GM19099 (cell line): ENCODE data around the gene SNU13.

Experiments
- POLR2A ChIP-seq: IDR thresholded peaks from 3 replicates; pipeline ENCODE4 v1.6.1; 2011; ENCODE audit warnings: low read depth; ENCODE audit not compliant: insufficient read length; ENCODE audit errors: extremely low read depth

Gene SNU13

DNA sequence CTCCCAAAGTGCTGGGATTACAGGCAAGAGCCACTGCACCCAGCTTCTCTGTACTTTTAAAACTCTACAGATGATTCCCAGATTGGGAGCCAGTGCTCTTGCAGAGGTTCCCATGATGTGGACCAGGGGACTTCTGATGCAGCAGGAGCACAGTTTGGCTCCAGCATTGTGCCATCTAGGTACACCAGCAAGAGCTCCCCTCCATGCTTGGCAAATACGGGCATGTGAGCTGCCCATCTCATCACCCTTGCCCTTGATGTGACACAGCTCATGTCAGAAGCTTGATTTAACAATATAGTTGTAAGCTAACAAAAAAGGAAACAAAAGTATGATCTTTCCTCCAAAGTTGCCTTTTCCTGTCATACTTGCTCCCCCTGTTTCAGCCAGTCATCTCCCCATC, 28.7 kb downstream of the SNU13 start:
- TF ChIP-seq POLR2A, result no peak

DNA sequence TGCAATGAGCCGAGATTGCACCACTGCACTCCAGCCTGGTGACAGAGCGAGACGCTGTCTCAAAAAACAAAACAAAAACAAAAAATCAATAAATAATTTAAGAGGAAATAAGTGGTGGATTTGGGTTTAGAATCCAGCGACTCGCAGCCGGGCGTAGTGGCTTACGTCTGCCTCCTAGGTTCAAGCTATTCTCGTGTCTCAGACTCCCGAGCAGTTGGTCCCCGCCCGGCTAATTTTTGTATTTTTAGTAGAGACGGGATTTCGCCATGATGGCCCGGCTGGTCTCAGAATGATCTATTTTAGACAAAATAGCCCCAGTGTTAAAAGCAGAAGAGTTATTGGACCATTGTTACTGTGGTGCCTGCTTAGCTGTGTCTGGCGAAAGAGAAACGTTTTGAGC, 29.8 kb downstream of the SNU13 start:
- TF ChIP-seq POLR2A, result no peak

DNA sequence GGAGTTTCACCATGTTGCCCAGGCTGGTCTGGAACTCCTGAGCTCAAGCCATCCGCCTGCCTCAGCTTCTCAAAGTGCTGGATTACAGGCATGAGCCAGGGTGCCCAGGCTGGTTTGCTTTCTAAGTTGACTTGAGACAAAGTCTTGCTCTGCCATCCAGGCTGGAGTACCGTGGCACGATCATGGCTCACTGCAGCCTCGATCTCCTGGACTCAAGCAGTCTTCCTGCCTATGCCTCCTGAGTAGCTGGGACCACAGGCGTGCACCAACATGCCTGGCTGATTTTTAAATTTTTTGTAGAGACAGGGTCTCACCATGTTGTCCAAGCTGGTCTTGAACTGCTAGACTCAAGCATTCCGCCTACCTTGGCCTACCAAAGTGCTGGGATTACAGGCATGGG, 31.0 kb downstream of the SNU13 start:
- TF ChIP-seq POLR2A, result no peak

DNA sequence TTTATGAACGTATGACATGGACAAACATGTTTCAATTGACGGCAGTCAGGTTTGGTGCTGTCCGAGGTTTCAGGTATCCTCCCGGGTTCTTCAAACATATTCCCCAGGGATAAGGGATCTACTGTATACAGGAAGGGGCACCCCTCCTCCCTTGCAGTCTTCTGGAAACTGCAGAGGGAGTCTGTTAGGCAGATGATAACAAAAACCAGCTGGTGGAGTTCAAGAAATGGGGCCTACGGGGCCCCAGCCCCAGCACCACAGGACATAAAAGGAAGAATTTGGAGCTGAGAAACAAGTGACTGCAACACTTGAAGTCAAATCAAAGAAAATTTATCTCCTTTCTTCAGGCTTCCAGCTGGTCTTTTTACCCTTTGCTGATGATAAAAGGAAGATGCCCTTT, 32.1 kb downstream of the SNU13 start:
- TF ChIP-seq POLR2A, result no peak

DNA sequence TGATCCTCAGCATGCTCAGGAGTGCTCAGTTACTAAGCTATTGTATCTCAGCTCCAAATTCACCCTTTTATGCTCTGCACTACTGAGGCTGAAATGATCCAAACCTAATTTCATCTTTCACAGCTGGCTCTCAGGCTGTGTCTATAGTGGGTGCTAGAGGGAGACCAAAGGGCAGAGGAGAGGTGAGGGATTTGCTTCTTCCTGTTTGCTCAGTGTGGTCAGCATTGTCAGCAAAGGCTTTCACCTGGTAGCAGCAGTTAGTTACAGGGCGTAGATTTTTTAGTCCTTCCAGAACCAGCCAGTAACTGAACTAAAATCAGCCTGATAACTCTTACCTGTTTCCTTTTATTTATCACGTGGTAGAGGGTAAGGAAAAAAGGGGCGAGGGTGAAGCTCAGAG, 34.3 kb downstream of the SNU13 start:
- TF ChIP-seq POLR2A, result no peak

DNA sequence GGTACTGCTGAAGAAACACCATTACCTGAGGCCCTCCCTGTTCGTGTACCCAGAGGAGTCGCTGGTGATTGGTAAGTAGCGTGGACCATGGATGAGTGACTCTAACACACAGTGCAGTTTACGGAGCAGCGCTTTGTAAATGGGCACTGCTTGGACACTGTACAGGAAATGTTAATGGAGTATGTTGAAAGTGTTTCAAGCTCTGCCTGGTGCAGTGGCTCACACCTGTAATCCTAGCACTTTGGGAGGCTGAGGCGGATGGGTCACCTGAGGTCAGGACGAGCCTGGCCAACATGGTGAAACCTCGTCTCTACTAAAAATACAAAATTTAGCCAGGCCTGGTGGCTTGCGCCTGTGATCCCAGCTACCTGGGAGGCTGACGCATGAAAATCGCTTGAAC, 37.8 kb downstream of the SNU13 start:
- no peak for TF ChIP-seq POLR2A

DNA sequence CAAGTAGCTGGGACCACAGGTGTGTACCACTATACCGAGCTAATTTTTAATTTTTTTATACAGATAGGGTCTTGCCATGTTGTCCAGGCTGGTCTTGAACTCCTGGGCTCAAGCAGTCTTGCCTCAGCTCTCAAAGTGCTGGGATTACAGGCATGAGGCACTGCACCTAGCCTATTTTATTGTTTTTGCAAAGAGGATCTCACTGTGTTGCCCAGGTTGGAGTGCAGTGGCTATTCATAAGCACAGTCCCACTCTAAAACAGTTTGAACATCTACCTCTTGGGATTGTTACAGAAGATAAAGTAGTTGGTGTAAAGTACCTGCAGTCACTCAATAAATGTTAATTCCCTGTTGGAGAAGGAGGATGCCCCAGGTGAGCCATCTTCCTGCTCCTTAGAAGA, 38.4 kb downstream of the SNU13 start:
- no peak for TF ChIP-seq POLR2A

DNA sequence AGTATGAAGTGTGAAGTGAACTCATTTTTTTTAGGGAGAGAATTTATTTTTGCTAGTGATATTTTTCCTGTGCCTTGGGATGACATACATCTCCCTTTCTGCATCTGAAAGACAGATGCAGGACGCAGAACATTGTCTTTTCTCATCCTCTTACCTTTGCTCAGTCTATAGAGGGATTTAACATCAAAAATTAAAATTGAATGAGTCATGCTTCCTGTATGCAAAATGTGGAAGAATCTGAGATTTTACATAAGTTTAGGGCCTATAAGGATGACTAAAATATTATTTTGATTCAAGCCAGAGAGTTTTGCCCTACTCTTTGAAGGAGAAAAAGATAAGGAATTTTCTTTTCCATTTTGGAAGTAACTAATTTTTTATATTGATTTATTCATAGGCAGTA, 40.2 kb downstream of the SNU13 start:
- no peak for TF ChIP-seq POLR2A

DNA sequence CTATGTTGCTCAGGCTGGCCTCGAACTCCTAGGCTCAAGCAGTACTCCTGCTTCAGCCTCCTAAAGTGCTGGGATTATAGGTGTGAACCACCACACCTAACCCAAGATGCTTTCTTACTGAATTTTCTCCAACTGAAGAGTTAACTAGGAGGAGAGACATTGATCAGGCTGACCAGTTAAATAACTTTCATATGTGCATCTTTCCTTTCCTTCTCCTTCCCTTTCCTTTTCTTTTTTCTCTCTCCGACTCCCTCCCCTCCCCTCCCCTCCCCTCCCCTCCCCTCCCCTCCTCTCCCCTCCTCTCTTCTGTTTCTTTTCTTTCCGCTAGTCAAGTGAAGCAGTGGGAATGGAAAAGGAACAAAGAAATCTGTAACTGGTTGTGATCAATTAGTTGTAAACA, 40.9 kb downstream of the SNU13 start:
- TF ChIP-seq POLR2A, result no peak

DNA sequence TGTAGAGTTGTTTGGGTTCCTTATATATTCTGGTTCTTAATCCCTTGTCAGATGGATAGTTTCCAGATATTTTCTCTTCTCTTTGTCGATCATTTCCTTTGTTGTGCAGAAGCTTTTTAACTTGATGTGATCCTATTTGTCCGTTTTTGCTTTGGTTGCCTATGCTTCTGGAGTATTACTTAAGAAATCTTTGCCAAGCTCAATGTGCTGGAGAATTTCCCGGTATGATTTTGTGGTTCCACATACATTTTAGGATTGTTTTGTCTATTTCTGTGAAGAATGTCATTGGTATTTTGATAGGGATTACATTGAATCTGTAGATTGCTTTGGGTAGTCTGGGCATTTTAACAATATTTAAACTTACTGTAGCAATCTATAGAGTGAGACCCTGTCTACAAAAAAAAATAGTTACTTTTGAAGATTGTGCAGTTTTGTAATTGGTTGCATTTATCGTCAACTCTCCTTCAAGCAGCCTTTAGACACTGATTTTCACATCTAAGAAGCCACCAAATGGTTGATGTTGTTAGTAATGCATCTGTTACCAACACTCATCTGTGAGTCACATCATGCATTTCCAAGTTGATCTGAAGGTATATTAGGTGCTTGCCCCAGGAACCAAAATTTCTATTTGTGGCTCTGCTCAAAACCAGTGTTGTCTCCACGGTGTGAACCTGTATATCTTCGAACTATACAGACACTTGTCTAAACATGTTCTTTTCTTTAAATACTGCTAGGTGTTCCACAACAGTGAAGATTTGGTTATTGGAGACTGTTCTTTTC, 46.1 kb downstream of the SNU13 start:
- TF ChIP-seq POLR2A, result no peak

DNA sequence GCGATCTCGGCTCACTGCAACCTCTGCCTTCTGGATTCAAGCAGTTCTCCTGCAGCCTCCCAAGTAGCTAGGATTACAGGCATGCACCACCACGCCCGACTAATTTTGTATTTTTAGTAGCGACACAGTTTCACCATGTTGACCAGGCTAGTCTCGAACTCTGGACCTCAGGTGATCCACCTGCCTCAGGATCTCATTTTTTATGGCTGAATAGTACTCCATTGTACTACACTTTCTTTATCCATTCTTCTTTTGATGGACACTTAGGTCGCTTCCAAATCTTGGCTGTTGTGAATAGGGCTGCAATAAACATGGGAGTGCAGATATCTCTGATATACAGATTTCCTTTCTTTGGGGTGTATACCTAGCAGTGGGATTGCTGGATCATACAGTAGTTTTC, 46.8 kb downstream of the SNU13 start:
- TF ChIP-seq POLR2A, result no peak

DNA sequence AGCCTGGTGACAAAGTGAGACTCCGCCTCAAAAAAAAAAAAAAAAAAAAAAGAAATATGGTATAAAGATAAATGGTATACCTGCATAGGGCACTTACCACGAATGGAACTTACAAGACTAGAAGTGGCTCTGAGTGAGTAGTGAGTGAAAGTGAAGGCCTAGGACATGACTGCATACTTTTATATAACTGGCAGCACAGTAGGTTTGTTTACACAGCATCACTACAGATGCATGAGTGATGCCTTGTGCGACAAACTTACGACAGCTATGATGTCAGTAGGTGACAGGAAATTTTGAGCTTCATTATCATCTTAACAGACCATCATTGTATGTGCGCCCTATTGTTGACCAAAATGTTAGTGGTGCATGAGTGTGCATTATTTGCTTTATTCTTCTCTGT, 49.9 kb downstream of the SNU13 start:
- TF ChIP-seq POLR2A, result no peak

DNA sequence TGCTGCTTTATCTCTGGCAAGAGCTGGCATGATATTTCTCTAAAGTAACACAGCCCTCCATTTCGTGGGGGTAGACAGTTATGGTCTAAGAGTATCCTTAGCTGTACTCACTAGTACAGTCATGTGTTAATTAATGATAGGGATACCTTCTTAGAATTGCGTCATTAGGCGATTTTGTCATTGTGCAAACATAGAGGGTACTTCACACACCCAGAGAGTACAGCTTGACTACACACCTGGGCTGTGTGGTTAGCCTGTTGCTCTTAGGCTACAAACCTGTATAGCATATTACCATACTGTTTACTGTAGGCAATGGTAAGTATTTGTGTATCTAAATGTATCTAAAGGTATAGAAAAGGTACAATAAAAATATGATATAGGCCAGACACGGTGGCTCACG, 50.5 kb downstream of the SNU13 start:
- no peak for TF ChIP-seq POLR2A

DNA sequence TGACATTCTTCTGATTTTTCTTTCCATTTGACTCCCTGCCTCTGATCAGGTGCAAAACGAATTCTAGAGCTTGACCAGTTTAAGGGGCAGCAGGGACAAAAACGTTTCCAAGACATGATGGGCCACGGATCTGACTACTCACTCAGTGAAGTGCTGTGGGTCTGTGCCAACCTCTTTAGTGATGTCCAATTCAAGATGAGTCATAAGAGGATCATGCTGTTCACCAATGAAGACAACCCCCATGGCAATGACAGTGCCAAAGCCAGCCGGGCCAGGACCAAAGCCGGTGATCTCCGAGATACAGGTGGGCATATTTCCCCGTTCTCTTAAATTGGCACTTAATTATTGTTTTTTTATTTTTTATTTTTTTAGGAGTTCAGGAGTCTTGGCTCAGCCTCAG, 52.2 kb downstream of the SNU13 start:
- TF ChIP-seq POLR2A, result no peak

DNA sequence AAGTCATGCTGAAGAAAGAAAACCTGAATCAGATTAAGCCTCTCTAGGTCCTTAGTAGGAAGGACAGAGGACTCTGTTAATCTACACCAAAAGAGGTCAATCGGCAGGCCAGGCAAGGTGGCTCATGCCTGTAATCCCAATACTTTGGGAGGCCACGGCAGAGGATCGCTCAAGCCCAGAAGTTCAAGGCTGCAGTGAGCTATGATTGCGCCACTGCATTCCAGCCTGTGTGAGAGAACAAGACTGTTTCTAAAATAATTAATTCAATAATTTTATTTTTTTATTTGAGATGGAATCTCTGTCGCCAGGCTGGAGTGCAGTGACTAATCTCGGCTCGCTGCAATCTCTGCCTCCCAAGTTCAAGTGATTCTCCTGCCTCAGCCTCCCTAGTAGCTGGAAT, 63.1 kb downstream of the SNU13 start:
- TF ChIP-seq POLR2A, result no peak
